Ovary (tissue), 3 donors: ENCODE measurements around the gene MYO3B.

Experiments
- EP300 ChIP-seq: sonication (generic); formaldehyde crosslinking; IDR thresholded peaks from one replicate; pipeline ENCODE4 v1.6.1; 2017; ENCODE audit warnings: antibody characterized with exemption
- TF ChIP-seq, protein P1 (sequence below), 3 donors: fragments of 450-650 bp in 2 of 3; fragments of 200-600 bp in 1 of 3; IDR thresholded peaks; one replicate each; pipeline versions ENCODE4 v1.5.1 to v1.8.0; 2016 to 2022; ENCODE audit warnings: antibody characterized with exemption in 3 of 3, mild to moderate bottlenecking in 1 of 3
- donor health status: DM: no; HTN: no; CAD: no.

DNA sequence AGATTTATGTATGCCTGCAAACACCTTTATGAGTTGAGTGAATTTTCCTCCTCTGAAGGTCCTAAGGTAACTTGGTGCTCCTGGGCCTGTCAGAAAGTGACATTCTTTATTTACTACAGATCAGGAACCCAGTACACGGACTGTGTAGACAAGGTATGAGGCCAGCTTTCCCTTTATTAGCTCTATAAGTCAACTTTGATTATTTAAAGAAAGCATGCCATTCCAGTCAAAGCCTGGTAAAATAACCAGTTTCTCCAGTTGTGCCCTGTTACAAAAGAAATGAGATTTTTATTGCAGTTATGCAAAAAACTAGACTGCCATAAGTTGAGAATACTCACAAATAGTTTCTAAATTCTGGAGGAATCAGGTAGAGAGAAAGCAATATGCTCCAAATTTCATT is 271.1 kb downstream of the MYO3B start:
- TF ChIP-seq, protein P1, sequence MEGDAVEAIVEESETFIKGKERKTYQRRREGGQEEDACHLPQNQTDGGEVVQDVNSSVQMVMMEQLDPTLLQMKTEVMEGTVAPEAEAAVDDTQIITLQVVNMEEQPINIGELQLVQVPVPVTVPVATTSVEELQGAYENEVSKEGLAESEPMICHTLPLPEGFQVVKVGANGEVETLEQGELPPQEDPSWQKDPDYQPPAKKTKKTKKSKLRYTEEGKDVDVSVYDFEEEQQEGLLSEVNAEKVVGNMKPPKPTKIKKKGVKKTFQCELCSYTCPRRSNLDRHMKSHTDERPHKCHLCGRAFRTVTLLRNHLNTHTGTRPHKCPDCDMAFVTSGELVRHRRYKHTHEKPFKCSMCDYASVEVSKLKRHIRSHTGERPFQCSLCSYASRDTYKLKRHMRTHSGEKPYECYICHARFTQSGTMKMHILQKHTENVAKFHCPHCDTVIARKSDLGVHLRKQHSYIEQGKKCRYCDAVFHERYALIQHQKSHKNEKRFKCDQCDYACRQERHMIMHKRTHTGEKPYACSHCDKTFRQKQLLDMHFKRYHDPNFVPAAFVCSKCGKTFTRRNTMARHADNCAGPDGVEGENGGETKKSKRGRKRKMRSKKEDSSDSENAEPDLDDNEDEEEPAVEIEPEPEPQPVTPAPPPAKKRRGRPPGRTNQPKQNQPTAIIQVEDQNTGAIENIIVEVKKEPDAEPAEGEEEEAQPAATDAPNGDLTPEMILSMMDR (IDR thresholded peaks at IDR 0.05) = no peak
- TF ChIP-seq EP300 = no peak
